Hematopoietic multipotent progenitor cell treated with erythropoietin and hydrocortisone succinate and interleukin-3 and kit ligand, for 8 days (in vitro differentiated cells): ENCODE results near the gene SRSF6.

ENCODE experiments used
- DNase-seq: peaks from one replicate; pipeline ENCODE4 v3.0.0-alpha.2; 2015

Gene SRSF6

GRCh38 chr20:43448748-43449535 is 8.8 kb upstream of the SRSF6 start:
- peak; percentile 68 for DNase-seq

GRCh38 chr20:43450841-43451799 is 6.6 kb upstream of the SRSF6 start:
- DNase-seq: peak; percentile 78

- no peak for DNase-seq
Observed at GRCh38 chr20:43452404-43453126, 5.1 kb upstream of the SRSF6 start.

GRCh38 chr20:43456252-43456651 is 1.4 kb upstream of the SRSF6 start:
- peak; percentile 30 for DNase-seq

GRCh38 chr20:43456809-43457639 is 672 bp upstream of the SRSF6 start:
- peak; percentile 93 for DNase-seq

GRCh38 chr20:43458422-43458924 is 777 bp downstream of the SRSF6 start:
- peak; percentile 43 for DNase-seq

GRCh38 chr20:43459022-43459942 is 1.6 kb downstream of the SRSF6 start:
- peak; percentile 65 for DNase-seq

GRCh38 chr20:43460172-43460829 is 2.6 kb downstream of the SRSF6 start:
- DNase-seq: no peak

- no peak for DNase-seq
Observed at GRCh38 chr20:43460830-43461200, 3.1 kb downstream of the SRSF6 start.

GRCh38 chr20:43461894-43462659 is 4.4 kb downstream of the SRSF6 start:
- DNase-seq: no peak

GRCh38 chr20:43462660-43463526 is 5.2 kb downstream of the SRSF6 start:
- DNase-seq: no peak

- DNase-seq: no peak
Observed at GRCh38 chr20:43463527-43464218, 6.0 kb downstream of the SRSF6 start.

- no peak for DNase-seq
Observed at GRCh38 chr20:43464219-43464790, 6.6 kb downstream of the SRSF6 start.

GRCh38 chr20:43465625-43465943 is 7.9 kb downstream of the SRSF6 start:
- DNase-seq: no peak

GRCh38 chr20:43467589-43467988 is 9.9 kb downstream of the SRSF6 start:
- no peak for DNase-seq

- no peak for DNase-seq
Observed at GRCh38 chr20:43472671-43473380, 15.1 kb downstream of the SRSF6 start.

- no peak for DNase-seq
Observed at GRCh38 chr20:43473381-43473704, 15.6 kb downstream of the SRSF6 start.
